Subcutaneous abdominal adipose tissue (tissue), 5 donors: ENCODE results near the gene UNC5B.

Source experiments
- H3K27ac ChIP-seq: one replicate; pipeline ENCODE4 v1.7.0; 2013; ENCODE audit warnings: low read depth, mild to moderate bottlenecking, inconsistent platforms, low read length, moderate library complexity
- H3K27me3 ChIP-seq, 5 donors: one replicate each; pipeline ENCODE4 v1.7.0; 2013; ENCODE audit warnings: low read length in 5 of 5, inconsistent platforms in 1 of 5; ENCODE audit not compliant: control insufficient read depth in 5 of 5, insufficient read depth in 4 of 5
- H3K36me3 ChIP-seq, 5 donors: one replicate each; pipeline ENCODE4 v1.7.0; 2013; ENCODE audit warnings: low read length in 5 of 5; ENCODE audit not compliant: control insufficient read depth in 5 of 5, insufficient read depth in 5 of 5
- H3K4me1 ChIP-seq, 5 donors: one replicate each; pipeline ENCODE4 v1.7.0; 2013; ENCODE audit warnings: low read length in 5 of 5, mild to moderate bottlenecking in 3 of 5, moderate library complexity in 1 of 5; ENCODE audit not compliant: control insufficient read depth in 5 of 5, insufficient read depth in 5 of 5
- H3K4me3 ChIP-seq, 5 donors: one replicate each; pipeline ENCODE4 v1.7.0; 2013; ENCODE audit warnings: low read length in 5 of 5, low read depth in 1 of 5
- H3K9ac ChIP-seq, 5 donors: one replicate each; pipeline ENCODE4 v1.7.0; 2013; ENCODE audit warnings: low read length in 5 of 5, mild to moderate bottlenecking in 4 of 5, moderate library complexity in 3 of 5
- H3K9me3 ChIP-seq, 5 donors: one replicate each; pipeline ENCODE4 v1.7.0; 2013; ENCODE audit warnings: low read length in 5 of 5; ENCODE audit not compliant: control insufficient read depth in 5 of 5
- donor health status: healthy.
- donor health status: healthy.
- donor health status: healthy.
- donor health status: healthy.
- donor health status: healthy.

The UNC5B gene

GRCh38 chr10:71229726-71230655 lies 17.6 kb downstream of the UNC5B start:
- H3K27ac ChIP-seq: no peak overlapping the region
- peaks cover 2 to 51% (median 24%) of the 10 kb centered on the region in 5 donors for H3K4me1 ChIP-seq
- H3K36me3 ChIP-seq: no peaks in the 10 kb centered on the region
- H3K9me3 ChIP-seq: no peaks in the 10 kb centered on the region
- H3K4me3 ChIP-seq: no peak overlapping the region
- no peak overlapping the region for H3K9ac ChIP-seq
- H3K27me3 ChIP-seq: peaks cover 0 to 2% (median 0%) of the 10 kb centered on the region in 5 donors

GRCh38 chr10:71230656-71231025 lies 18.3 kb downstream of the UNC5B start:
- no peaks in the 10 kb centered on the region for H3K9me3 ChIP-seq
- H3K4me1 ChIP-seq: peaks cover 2 to 57% (median 29%) of the 10 kb centered on the region in 5 donors
- H3K36me3 ChIP-seq: no peaks in the 10 kb centered on the region
- H3K27ac ChIP-seq: no peak overlapping the region
- H3K9ac ChIP-seq: no peak overlapping the region
- no peak overlapping the region for H3K4me3 ChIP-seq
- H3K27me3 ChIP-seq: peaks cover 0 to 4% (median 0%) of the 10 kb centered on the region in 5 donors

- no peak overlapping the region for H3K9ac ChIP-seq
- no peaks in the 10 kb centered on the region for H3K36me3 ChIP-seq
- no peak overlapping the region for H3K27ac ChIP-seq
- H3K4me3 ChIP-seq: no peak overlapping the region
- peaks cover 0 to 10% (median 3%) of the 10 kb centered on the region in 5 donors for H3K27me3 ChIP-seq
- no peaks in the 10 kb centered on the region for H3K9me3 ChIP-seq
- peaks cover 2 to 63% (median 30%) of the 10 kb centered on the region in 5 donors for H3K4me1 ChIP-seq
Measured at GRCh38 chr10:71231206-71231605, 18.8 kb downstream of the UNC5B start.

GRCh38 chr10:71232089-71232998 lies 20.0 kb downstream of the UNC5B start:
- Histone ChIP-seq H3K9me3 (no peaks in the 10 kb centered on the region), H3K36me3 (no peaks in the 10 kb centered on the region), H3K27ac (no peak overlapping the region), H3K4me3 (peak overlapping the region in 1 of 5 donors; percentile 6), H3K9ac (no peak overlapping the region), H3K4me1 (peaks cover 2 to 64% (median 30%) of the 10 kb centered on the region in 5 donors), H3K27me3 (peaks cover 0 to 15% (median 3%) of the 10 kb centered on the region in 5 donors)

GRCh38 chr10:71233482-71233892 lies 21.1 kb downstream of the UNC5B start:
- Histone ChIP-seq H3K9ac (no peak overlapping the region), H3K4me3 (no peak overlapping the region), H3K27me3 (peaks cover 0 to 18% (median 6%) of the 10 kb centered on the region in 5 donors), H3K9me3 (no peaks in the 10 kb centered on the region), H3K4me1 (peaks cover 2 to 64% (median 30%) of the 10 kb centered on the region in 5 donors), H3K27ac (no peak overlapping the region), H3K36me3 (no peaks in the 10 kb centered on the region)

- Histone ChIP-seq H3K4me3 (no peak overlapping the region), H3K36me3 (no peaks in the 10 kb centered on the region)
Measured at GRCh38 chr10:71234004-71234894, 21.9 kb downstream of the UNC5B start.

GRCh38 chr10:71234970-71235685 lies 22.8 kb downstream of the UNC5B start:
- peaks cover 0 to 20% (median 6%) of the 10 kb centered on the region in 5 donors for H3K27me3 ChIP-seq
- peak overlapping the region in 2 of 5 donors; percentile 13 to 16 for H3K4me3 ChIP-seq
- H3K36me3 ChIP-seq: no peaks in the 10 kb centered on the region
- no peak overlapping the region for H3K9ac ChIP-seq
- H3K9me3 ChIP-seq: no peaks in the 10 kb centered on the region
- no peak overlapping the region for H3K27ac ChIP-seq
- peaks cover 2 to 53% (median 32%) of the 10 kb centered on the region in 5 donors for H3K4me1 ChIP-seq

More at GRCh38 chr10:71234004-71234894, 21.9 kb downstream of the UNC5B start:
- peaks cover 0 to 20% (median 6%) of the 10 kb centered on the region in 5 donors for H3K27me3 ChIP-seq
- H3K27ac ChIP-seq: no peak overlapping the region
- peaks cover 2 to 59% (median 30%) of the 10 kb centered on the region in 5 donors for H3K4me1 ChIP-seq
- no peak overlapping the region for H3K9ac ChIP-seq
- no peaks in the 10 kb centered on the region for H3K9me3 ChIP-seq

- Histone ChIP-seq H3K36me3 (no peaks in the 10 kb centered on the region), H3K27me3 (peaks cover 0 to 23% (median 6%) of the 10 kb centered on the region in 5 donors), H3K4me3 (no peak overlapping the region), H3K9ac (no peak overlapping the region), H3K4me1 (peaks cover 2 to 57% (median 38%) of the 10 kb centered on the region in 5 donors), H3K9me3 (no peaks in the 10 kb centered on the region), H3K27ac (no peak overlapping the region)
Measured at GRCh38 chr10:71235808-71236207, 23.4 kb downstream of the UNC5B start.

GRCh38 chr10:71236286-71236685 lies 23.9 kb downstream of the UNC5B start:
- H3K4me1 ChIP-seq: peaks cover 3 to 60% (median 35%) of the 10 kb centered on the region in 5 donors
- no peak overlapping the region for H3K27ac ChIP-seq

More at GRCh38 chr10:71236286-71236685, 23.9 kb downstream of the UNC5B start:
- no peaks in the 10 kb centered on the region for H3K36me3 ChIP-seq
- no peak overlapping the region for H3K4me3 ChIP-seq
- H3K9me3 ChIP-seq: no peaks in the 10 kb centered on the region
- no peak overlapping the region for H3K9ac ChIP-seq
- peaks cover 0 to 23% (median 6%) of the 10 kb centered on the region in 5 donors for H3K27me3 ChIP-seq
